Measurements from ENCODE around the gene SEMA3A. TPM values are rescaled to one million over a fixed set of nuclear protein-coding genes. Genes with fewer than 3 reads are reported as not detected.

Gene SEMA3A
- polyA plus RNA-seq, 2 donors, result 0.35 to 0.64 TPM

DNA sequence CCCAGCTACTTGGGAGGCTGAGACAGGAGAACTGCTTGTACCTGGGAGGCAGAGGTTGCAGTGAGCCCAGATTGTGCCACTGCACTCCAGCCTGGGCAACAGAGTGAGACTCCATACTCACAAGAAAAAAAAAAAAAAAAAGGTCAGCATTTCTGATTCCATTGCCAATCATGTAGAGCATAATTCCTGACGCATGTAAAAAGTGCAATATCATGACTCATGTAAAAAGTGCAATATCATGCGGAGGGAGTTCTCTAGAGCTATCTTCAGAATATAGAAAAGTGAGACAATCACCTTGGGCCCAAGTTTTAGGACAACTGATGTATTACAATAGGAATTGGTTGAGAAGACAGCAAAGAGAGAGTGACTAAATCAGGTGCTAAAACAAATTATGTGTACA is 85.8 kb downstream of the SEMA3A start:
- 34 to 52% methylated on average over 2 of the region's 2 CpGs for WGBS, 2 donors

DNA sequence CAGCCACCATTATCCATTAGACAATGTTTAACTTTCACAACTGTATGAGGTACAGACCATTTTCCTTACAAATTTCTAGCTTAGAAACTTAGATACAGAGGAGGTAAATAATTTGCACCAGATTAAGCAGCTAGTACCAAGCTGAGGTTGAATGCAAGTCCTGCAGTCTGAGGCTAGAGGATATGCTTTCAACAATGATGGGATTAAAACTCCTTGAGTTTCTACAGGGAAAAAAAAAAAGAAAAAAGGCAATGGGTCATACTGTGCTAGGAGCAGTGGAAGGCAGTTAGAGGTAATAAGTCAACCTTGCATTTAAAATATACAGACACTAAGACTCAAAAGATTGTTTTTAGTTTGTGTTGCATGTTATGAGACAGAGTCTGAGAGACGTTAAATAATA is 86.5 kb downstream of the SEMA3A start:
- H3K9me3 ChIP-seq (ENCODE audit: control insufficient read depth in 2 of 2, insufficient read depth in 1 of 2, low read depth in 1 of 2, low read length in 1 of 2), result no peaks in the 10 kb centered on the region
- no peaks in the 10 kb centered on the region for H3K36me3 ChIP-seq (ENCODE audit: control insufficient read depth in 2 of 2, insufficient read depth in 2 of 2, low read length in 1 of 2)
- no peaks in the 10 kb centered on the region for H3K4me1 ChIP-seq (ENCODE audit: control insufficient read depth in 2 of 2, insufficient read depth in 2 of 2, low read length in 1 of 2)
- H3K4me3 ChIP-seq (ENCODE audit: low read depth in 1 of 2, low read length in 2 of 2), result no peak overlapping the region
- no peak overlapping the region for H3K27ac ChIP-seq (ENCODE audit: low read depth in 2 of 2, low read length in 1 of 2)
- no peaks in the 10 kb centered on the region for H3K27me3 ChIP-seq (ENCODE audit: control insufficient read depth in 1 of 2, insufficient read depth in 2 of 2, low read length in 2 of 2)
- WGBS, 2 donors, result 57 to 84% methylated on average over 1 of the region's 1 CpG

More for the DNA sequence above, 85.8 kb downstream of the SEMA3A start:
- H3K4me1 ChIP-seq (ENCODE audit: control insufficient read depth in 2 of 2, insufficient read depth in 2 of 2, low read length in 1 of 2), result no peaks in the 10 kb centered on the region
- H3K4me3 ChIP-seq (ENCODE audit: low read depth in 1 of 2, low read length in 2 of 2), result no peak overlapping the region
- no peaks in the 10 kb centered on the region for H3K36me3 ChIP-seq (ENCODE audit: control insufficient read depth in 2 of 2, insufficient read depth in 2 of 2, low read length in 1 of 2)
- H3K27ac ChIP-seq (ENCODE audit: low read depth in 2 of 2, low read length in 1 of 2), result no peak overlapping the region
- H3K27me3 ChIP-seq (ENCODE audit: control insufficient read depth in 1 of 2, insufficient read depth in 2 of 2, low read length in 2 of 2), result no peaks in the 10 kb centered on the region
- no peaks in the 10 kb centered on the region for H3K9me3 ChIP-seq (ENCODE audit: control insufficient read depth in 2 of 2, insufficient read depth in 1 of 2, low read depth in 1 of 2, low read length in 1 of 2)

DNA sequence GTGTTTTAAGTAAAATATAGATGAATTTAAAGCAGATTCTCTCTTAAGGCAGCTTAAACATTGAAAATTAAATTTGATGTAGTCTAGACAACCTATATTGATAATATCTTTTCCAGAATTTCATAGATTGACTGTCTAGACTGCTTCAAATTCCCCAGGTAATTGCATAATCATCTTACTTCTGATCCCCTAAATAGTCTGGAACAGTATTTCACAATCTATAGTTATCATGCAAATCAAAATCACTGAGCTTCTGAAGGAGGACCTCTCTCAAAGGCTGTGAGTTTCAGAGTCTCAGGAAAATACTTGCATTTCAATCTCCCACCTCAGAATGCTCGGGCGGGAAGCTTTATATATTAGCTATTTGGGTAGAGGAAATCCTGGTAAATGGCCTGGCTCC is 87.3 kb downstream of the SEMA3A start:
- Histone ChIP-seq H3K4me3 (ENCODE audit: low read depth in 1 of 2, low read length in 2 of 2) (no peak overlapping the region), H3K27ac (ENCODE audit: low read depth in 2 of 2, low read length in 1 of 2) (no peak overlapping the region), H3K9me3 (ENCODE audit: control insufficient read depth in 2 of 2, insufficient read depth in 1 of 2, low read depth in 1 of 2, low read length in 1 of 2) (no peaks in the 10 kb centered on the region), H3K4me1 (ENCODE audit: control insufficient read depth in 2 of 2, insufficient read depth in 2 of 2, low read length in 1 of 2) (no peaks in the 10 kb centered on the region), H3K36me3 (ENCODE audit: control insufficient read depth in 2 of 2, insufficient read depth in 2 of 2, low read length in 1 of 2) (no peaks in the 10 kb centered on the region), H3K27me3 (ENCODE audit: control insufficient read depth in 1 of 2, insufficient read depth in 2 of 2, low read length in 2 of 2) (no peaks in the 10 kb centered on the region)
- WGBS, 2 donors, result 80% methylated on average over 2 of the region's 2 CpGs

DNA sequence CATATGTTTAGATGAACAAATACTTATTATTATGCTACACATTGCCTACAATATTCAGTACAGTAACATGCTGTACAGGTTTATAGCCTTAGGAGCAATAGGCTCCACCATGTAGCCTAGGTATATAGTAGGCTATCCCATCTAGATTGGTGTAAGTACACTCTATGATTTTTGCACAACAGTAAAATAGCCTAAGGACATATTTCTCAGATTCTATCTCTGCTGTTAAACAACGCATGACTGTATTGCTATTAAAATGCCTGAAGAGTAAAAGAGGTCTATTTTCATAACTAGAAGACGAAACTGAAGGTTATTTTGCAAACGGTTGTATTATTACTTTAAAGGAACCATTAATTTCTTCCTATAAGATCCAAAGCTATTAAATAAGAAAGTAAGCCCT is 88.3 kb downstream of the SEMA3A start:
- Histone ChIP-seq H3K4me1 (ENCODE audit: control insufficient read depth in 2 of 2, insufficient read depth in 2 of 2, low read length in 1 of 2) (no peaks in the 10 kb centered on the region), H3K36me3 (ENCODE audit: control insufficient read depth in 2 of 2, insufficient read depth in 2 of 2, low read length in 1 of 2) (no peaks in the 10 kb centered on the region), H3K9me3 (ENCODE audit: control insufficient read depth in 2 of 2, insufficient read depth in 1 of 2, low read depth in 1 of 2, low read length in 1 of 2) (no peaks in the 10 kb centered on the region), H3K4me3 (ENCODE audit: low read depth in 1 of 2, low read length in 2 of 2) (no peak overlapping the region), H3K27me3 (ENCODE audit: control insufficient read depth in 1 of 2, insufficient read depth in 2 of 2, low read length in 2 of 2) (no peaks in the 10 kb centered on the region), H3K27ac (ENCODE audit: low read depth in 2 of 2, low read length in 1 of 2) (no peak overlapping the region)
- 86% methylated on average over 3 of the region's 3 CpGs for WGBS, 2 donors

- Histone ChIP-seq H3K27ac (ENCODE audit: low read depth in 2 of 2, low read length in 1 of 2) (no peak overlapping the region), H3K27me3 (ENCODE audit: control insufficient read depth in 1 of 2, insufficient read depth in 2 of 2, low read length in 2 of 2) (no peaks in the 10 kb centered on the region), H3K9me3 (ENCODE audit: control insufficient read depth in 2 of 2, insufficient read depth in 1 of 2, low read depth in 1 of 2, low read length in 1 of 2) (no peaks in the 10 kb centered on the region), H3K4me3 (ENCODE audit: low read depth in 1 of 2, low read length in 2 of 2) (no peak overlapping the region), H3K4me1 (ENCODE audit: control insufficient read depth in 2 of 2, insufficient read depth in 2 of 2, low read length in 1 of 2) (no peaks in the 10 kb centered on the region), H3K36me3 (ENCODE audit: control insufficient read depth in 2 of 2, insufficient read depth in 2 of 2, low read length in 1 of 2) (no peaks in the 10 kb centered on the region)
- WGBS, 2 donors, result 35 to 59% methylated on average over 1 of the region's 1 CpG
Measured at GRCh38 chr7:84105586-84105985, 89.0 kb downstream of the SEMA3A start.

GRCh38 chr7:84104826-84105225 is 89.8 kb downstream of the SEMA3A start:
- whole genome bisulfite sequencing, 2 donors, result 74 to 83% methylated on average over 3 of the region's 3 CpGs
- Histone ChIP-seq H3K9me3 (ENCODE audit: control insufficient read depth in 2 of 2, insufficient read depth in 1 of 2, low read depth in 1 of 2, low read length in 1 of 2) (no peaks in the 10 kb centered on the region), H3K4me3 (ENCODE audit: low read depth in 1 of 2, low read length in 2 of 2) (no peak overlapping the region), H3K27ac (ENCODE audit: low read depth in 2 of 2, low read length in 1 of 2) (no peak overlapping the region), H3K4me1 (ENCODE audit: control insufficient read depth in 2 of 2, insufficient read depth in 2 of 2, low read length in 1 of 2) (no peaks in the 10 kb centered on the region), H3K27me3 (ENCODE audit: control insufficient read depth in 1 of 2, insufficient read depth in 2 of 2, low read length in 2 of 2) (no peaks in the 10 kb centered on the region), H3K36me3 (ENCODE audit: control insufficient read depth in 2 of 2, insufficient read depth in 2 of 2, low read length in 1 of 2) (no peaks in the 10 kb centered on the region)

- Histone ChIP-seq H3K36me3 (ENCODE audit: control insufficient read depth in 2 of 2, insufficient read depth in 2 of 2, low read length in 1 of 2) (no peaks in the 10 kb centered on the region), H3K9me3 (ENCODE audit: control insufficient read depth in 2 of 2, insufficient read depth in 1 of 2, low read depth in 1 of 2, low read length in 1 of 2) (no peaks in the 10 kb centered on the region)
Measured at GRCh38 chr7:84102213-84102612, 92.4 kb downstream of the SEMA3A start.

DNA sequence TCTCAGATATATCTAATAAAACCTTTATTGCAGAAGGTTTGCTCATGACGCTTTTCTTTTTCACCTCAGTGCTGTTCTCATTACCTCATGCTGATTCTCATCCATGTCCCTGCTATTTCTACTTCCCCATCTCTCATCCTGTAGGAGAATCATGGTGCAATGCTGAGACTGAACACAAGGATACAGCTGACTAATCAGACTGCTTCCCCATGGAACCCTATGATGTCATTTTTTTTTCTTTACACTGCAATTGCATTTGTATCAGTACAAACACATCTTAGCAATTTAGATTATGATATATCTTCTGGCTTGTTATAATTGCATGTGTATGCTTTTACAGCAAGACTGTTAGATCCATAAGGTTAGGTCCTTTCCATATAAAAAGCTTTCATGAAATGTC is 93.7 kb downstream of the SEMA3A start:
- no peaks in the 10 kb centered on the region for H3K9me3 ChIP-seq (ENCODE audit: control insufficient read depth in 2 of 2, insufficient read depth in 1 of 2, low read depth in 1 of 2, low read length in 1 of 2)
- H3K4me3 ChIP-seq (ENCODE audit: low read depth in 1 of 2, low read length in 2 of 2), result no peak overlapping the region
- no peaks in the 10 kb centered on the region for H3K4me1 ChIP-seq (ENCODE audit: control insufficient read depth in 2 of 2, insufficient read depth in 2 of 2, low read length in 1 of 2)
- no peaks in the 10 kb centered on the region for H3K36me3 ChIP-seq (ENCODE audit: control insufficient read depth in 2 of 2, insufficient read depth in 2 of 2, low read length in 1 of 2)
- H3K27me3 ChIP-seq (ENCODE audit: control insufficient read depth in 1 of 2, insufficient read depth in 2 of 2, low read length in 2 of 2), result no peaks in the 10 kb centered on the region
- WGBS, 2 donors, result 89 to 94% methylated on average over 1 of the region's 1 CpG
- H3K27ac ChIP-seq (ENCODE audit: low read depth in 2 of 2, low read length in 1 of 2), result no peak overlapping the region

More at GRCh38 chr7:84102213-84102612, 92.4 kb downstream of the SEMA3A start:
- no peak overlapping the region for H3K4me3 ChIP-seq (ENCODE audit: low read depth in 1 of 2, low read length in 2 of 2)
- WGBS, 2 donors, result 100% methylated on average over 1 of the region's 1 CpG
- no peaks in the 10 kb centered on the region for H3K4me1 ChIP-seq (ENCODE audit: control insufficient read depth in 2 of 2, insufficient read depth in 2 of 2, low read length in 1 of 2)
- H3K27me3 ChIP-seq (ENCODE audit: control insufficient read depth in 1 of 2, insufficient read depth in 2 of 2, low read length in 2 of 2), result no peaks in the 10 kb centered on the region
- no peak overlapping the region for H3K27ac ChIP-seq (ENCODE audit: low read depth in 2 of 2, low read length in 1 of 2)

- Histone ChIP-seq H3K36me3 (ENCODE audit: control insufficient read depth in 2 of 2, insufficient read depth in 2 of 2, low read length in 1 of 2) (no peaks in the 10 kb centered on the region), H3K9me3 (ENCODE audit: control insufficient read depth in 2 of 2, insufficient read depth in 1 of 2, low read depth in 1 of 2, low read length in 1 of 2) (no peaks in the 10 kb centered on the region), H3K27me3 (ENCODE audit: control insufficient read depth in 1 of 2, insufficient read depth in 2 of 2, low read length in 2 of 2) (no peaks in the 10 kb centered on the region), H3K4me3 (ENCODE audit: low read depth in 1 of 2, low read length in 2 of 2) (no peak overlapping the region), H3K27ac (ENCODE audit: low read depth in 2 of 2, low read length in 1 of 2) (no peak overlapping the region), H3K4me1 (ENCODE audit: control insufficient read depth in 2 of 2, insufficient read depth in 2 of 2, low read length in 1 of 2) (no peaks in the 10 kb centered on the region)
- 62 to 67% methylated on average over 2 of the region's 2 CpGs for WGBS, 2 donors
Measured at GRCh38 chr7:84095971-84096370, 98.6 kb downstream of the SEMA3A start.

GRCh38 chr7:84092207-84092606 is 102.4 kb downstream of the SEMA3A start:
- H3K27ac ChIP-seq (ENCODE audit: low read depth in 2 of 2, low read length in 1 of 2), result no peak overlapping the region
- no peaks in the 10 kb centered on the region for H3K36me3 ChIP-seq (ENCODE audit: control insufficient read depth in 2 of 2, insufficient read depth in 2 of 2, low read length in 1 of 2)
- H3K9me3 ChIP-seq (ENCODE audit: control insufficient read depth in 2 of 2, insufficient read depth in 1 of 2, low read depth in 1 of 2, low read length in 1 of 2), result no peaks in the 10 kb centered on the region
- H3K4me3 ChIP-seq (ENCODE audit: low read depth in 1 of 2, low read length in 2 of 2), result no peak overlapping the region
- WGBS, 2 donors, result 13 to 19% methylated on average over 5 of the region's 5 CpGs
- H3K27me3 ChIP-seq (ENCODE audit: control insufficient read depth in 1 of 2, insufficient read depth in 2 of 2, low read length in 2 of 2), result no peaks in the 10 kb centered on the region
- H3K4me1 ChIP-seq (ENCODE audit: control insufficient read depth in 2 of 2, insufficient read depth in 2 of 2, low read length in 1 of 2), result no peaks in the 10 kb centered on the region

Data from esophagus (tissue), 2 donors.